ENCODE measurements around the gene FAM162B.

FAM162B gene

GRCh38 chr6:116799945-116800344, 34.4 kb upstream of the FAM162B start:
- Histone ChIP-seq H3K9ac (ENCODE audit: low read length) (no peak overlapping the region), H3K9me2 (replicated peaks; ENCODE audit: insufficient read depth, low read length) (no peaks in the 10 kb centered on the region), H2AFZ (ENCODE audit: low read depth, low read length, severe bottlenecking) (no peak overlapping the region), H3K27ac (ENCODE audit: low read depth, low read length) (no peak overlapping the region), H3K79me2 (ENCODE audit: insufficient read depth, low read length) (no peaks in the 10 kb centered on the region), H3K9me3 (ENCODE audit: insufficient read depth, low read length) (no peaks in the 10 kb centered on the region), H4K20me1 (ENCODE audit: low read depth, low read length) (no peaks in the 10 kb centered on the region), H3K27me3 (ENCODE audit: low read length) (no peaks in the 10 kb centered on the region), H3K4me2 (ENCODE audit: low read depth, low read length, poor library complexity, severe bottlenecking) (no peak overlapping the region), H3F3A (ENCODE audit: insufficient read depth) (no peaks in the 10 kb centered on the region), H3K36me3 (ENCODE audit: low read length) (no peaks in the 10 kb centered on the region), H3K4me3 (ENCODE audit: insufficient read depth, low read length, poor library complexity, severe bottlenecking) (no peak overlapping the region)
- TF ChIP-seq, protein P1, sequence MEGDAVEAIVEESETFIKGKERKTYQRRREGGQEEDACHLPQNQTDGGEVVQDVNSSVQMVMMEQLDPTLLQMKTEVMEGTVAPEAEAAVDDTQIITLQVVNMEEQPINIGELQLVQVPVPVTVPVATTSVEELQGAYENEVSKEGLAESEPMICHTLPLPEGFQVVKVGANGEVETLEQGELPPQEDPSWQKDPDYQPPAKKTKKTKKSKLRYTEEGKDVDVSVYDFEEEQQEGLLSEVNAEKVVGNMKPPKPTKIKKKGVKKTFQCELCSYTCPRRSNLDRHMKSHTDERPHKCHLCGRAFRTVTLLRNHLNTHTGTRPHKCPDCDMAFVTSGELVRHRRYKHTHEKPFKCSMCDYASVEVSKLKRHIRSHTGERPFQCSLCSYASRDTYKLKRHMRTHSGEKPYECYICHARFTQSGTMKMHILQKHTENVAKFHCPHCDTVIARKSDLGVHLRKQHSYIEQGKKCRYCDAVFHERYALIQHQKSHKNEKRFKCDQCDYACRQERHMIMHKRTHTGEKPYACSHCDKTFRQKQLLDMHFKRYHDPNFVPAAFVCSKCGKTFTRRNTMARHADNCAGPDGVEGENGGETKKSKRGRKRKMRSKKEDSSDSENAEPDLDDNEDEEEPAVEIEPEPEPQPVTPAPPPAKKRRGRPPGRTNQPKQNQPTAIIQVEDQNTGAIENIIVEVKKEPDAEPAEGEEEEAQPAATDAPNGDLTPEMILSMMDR (IDR thresholded peaks at IDR 0.05; ENCODE audit: insufficient read depth, low read length, poor library complexity, severe bottlenecking) = no peak
- TF ChIP-seq EZH2phosphoT487 (conservative IDR thresholded peaks at IDR 0.05; ENCODE audit: low read length) = no peak

- no peak overlapping the region for H2AFZ ChIP-seq (ENCODE audit: low read depth, low read length, severe bottlenecking)
- no peaks in the 10 kb centered on the region for H4K20me1 ChIP-seq (ENCODE audit: low read depth, low read length)
- no peaks in the 10 kb centered on the region for H3K9me2 ChIP-seq (replicated peaks; ENCODE audit: insufficient read depth, low read length)
- TF ChIP-seq, protein P1 (IDR thresholded peaks at IDR 0.05; ENCODE audit: insufficient read depth, low read length, poor library complexity, severe bottlenecking) = no peak
- TF ChIP-seq EZH2phosphoT487 (conservative IDR thresholded peaks at IDR 0.05; ENCODE audit: low read length) = no peak
- H3K27ac ChIP-seq (ENCODE audit: low read depth, low read length) = no peak overlapping the region
- H3K79me2 ChIP-seq (ENCODE audit: insufficient read depth, low read length) = no peaks in the 10 kb centered on the region
- no peak overlapping the region for H3K9ac ChIP-seq (ENCODE audit: low read length)
- H3K36me3 ChIP-seq (ENCODE audit: low read length) = no peaks in the 10 kb centered on the region
- H3K4me2 ChIP-seq (ENCODE audit: low read depth, low read length, poor library complexity, severe bottlenecking) = no peak overlapping the region
- H3F3A ChIP-seq (ENCODE audit: insufficient read depth) = no peaks in the 10 kb centered on the region
- no peak overlapping the region for H3K4me3 ChIP-seq (ENCODE audit: insufficient read depth, low read length, poor library complexity, severe bottlenecking)
- no peaks in the 10 kb centered on the region for H3K9me3 ChIP-seq (ENCODE audit: insufficient read depth, low read length)
- no peaks in the 10 kb centered on the region for H3K27me3 ChIP-seq (ENCODE audit: low read length)
Observed at GRCh38 chr6:116797585-116797984, 32.1 kb upstream of the FAM162B start.

- Histone ChIP-seq H3K4me2 (ENCODE audit: low read depth, low read length, poor library complexity, severe bottlenecking) (no peak overlapping the region), H3F3A (ENCODE audit: insufficient read depth) (no peaks in the 10 kb centered on the region), H3K36me3 (ENCODE audit: low read length) (no peaks in the 10 kb centered on the region), H3K9me3 (ENCODE audit: insufficient read depth, low read length) (no peaks in the 10 kb centered on the region), H3K27me3 (ENCODE audit: low read length) (no peaks in the 10 kb centered on the region), H3K4me3 (ENCODE audit: insufficient read depth, low read length, poor library complexity, severe bottlenecking) (no peak overlapping the region), H3K79me2 (ENCODE audit: insufficient read depth, low read length) (no peaks in the 10 kb centered on the region), H4K20me1 (ENCODE audit: low read depth, low read length) (no peaks in the 10 kb centered on the region), H3K9me2 (replicated peaks; ENCODE audit: insufficient read depth, low read length) (no peaks in the 10 kb centered on the region), H3K9ac (ENCODE audit: low read length) (no peak overlapping the region), H2AFZ (ENCODE audit: low read depth, low read length, severe bottlenecking) (no peak overlapping the region), H3K27ac (ENCODE audit: low read depth, low read length) (no peak overlapping the region)
- TF ChIP-seq, protein P1 (IDR thresholded peaks at IDR 0.05; ENCODE audit: insufficient read depth, low read length, poor library complexity, severe bottlenecking) = no peak
- TF ChIP-seq EZH2phosphoT487 (conservative IDR thresholded peaks at IDR 0.05; ENCODE audit: low read length) = no peak
Observed at GRCh38 chr6:116793224-116793623, 27.7 kb upstream of the FAM162B start.
